RWPE2 (cell line): Measurements from ENCODE around the gene TIMELESS.
"Not testable (repeated sequence)": the region's sequence is repeated elsewhere in the genome, so short reads cannot be mapped to it uniquely, and the experiment has no call there.

ENCODE experiments used
- ATAC-seq: fragments of 200-7000 bp; cut with Tn5 transposase; 3 replicates; pipeline ENCODE4 v1.9.1; 2021; ENCODE audit warnings: low read depth
- DNase-seq: peaks from one replicate; pipeline ENCODE4 v3.0.0-alpha.2; 2020; ENCODE audit warnings: low spot score
- H3K27ac ChIP-seq: fragments of 450-650 bp; 2 replicates; pipeline ENCODE4 v1.5.1; 2017; ENCODE audit warnings: mild to moderate bottlenecking; ENCODE audit not compliant: poor library complexity, severe bottlenecking
- H3K27me3 ChIP-seq: fragments of 250-450 bp; sonication (Bioruptor Pico); 2 replicates; pipeline ENCODE4 v1.5.1; 2021; ENCODE audit warnings: mild to moderate bottlenecking, moderate library complexity; ENCODE audit not compliant: insufficient read depth, poor library complexity, severe bottlenecking
- H3K36me3 ChIP-seq: fragments of 250-450 bp; sonication (Bioruptor Pico); 2 replicates; pipeline ENCODE4 v1.5.1; 2020; ENCODE audit warnings: low read depth, mild to moderate bottlenecking, moderate library complexity
- H3K4me1 ChIP-seq: fragments of 250-450 bp; sonication (Bioruptor Pico); 2 replicates; pipeline ENCODE4 v1.5.1; 2021; ENCODE audit warnings: mild to moderate bottlenecking, moderate library complexity; ENCODE audit not compliant: insufficient read depth, poor library complexity, severe bottlenecking
- H3K4me3 ChIP-seq: fragments of 250-450 bp; sonication (Bioruptor Pico); 2 replicates; pipeline ENCODE4 v1.5.1; 2021; ENCODE audit warnings: mild to moderate bottlenecking, moderate library complexity; ENCODE audit not compliant: severe bottlenecking
- H3K9me3 ChIP-seq: fragments of 250-450 bp; sonication (Bioruptor Pico); 2 replicates; pipeline ENCODE4 v1.5.1; 2021; ENCODE audit warnings: mild to moderate bottlenecking, moderate library complexity; ENCODE audit not compliant: severe bottlenecking
- TF ChIP-seq, protein P1 (sequence below): fragments of 450-650 bp; IDR thresholded peaks from one replicate; pipeline ENCODE4 v1.5.1; 2017; ENCODE audit warnings: mild to moderate bottlenecking, moderate library complexity; ENCODE audit not compliant: poor library complexity, severe bottlenecking

Gene TIMELESS

DNA sequence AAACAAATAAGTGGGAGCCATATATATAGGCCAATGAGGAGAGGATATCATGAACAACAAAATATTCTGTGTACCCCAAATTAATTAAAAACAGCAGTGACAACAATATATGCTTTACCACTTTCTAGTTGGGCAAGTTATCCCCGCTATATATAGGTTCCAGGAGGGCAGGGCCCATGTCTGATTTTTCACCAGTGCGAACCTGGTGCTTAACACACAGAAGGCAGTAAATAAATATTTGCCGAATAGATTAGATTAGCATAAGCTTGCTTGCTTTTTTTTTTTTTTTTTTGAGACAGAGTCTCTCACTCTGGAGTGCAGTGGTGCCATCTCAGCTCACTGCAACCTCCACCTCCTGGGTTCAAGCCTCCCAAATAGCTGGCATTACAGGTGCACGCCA is 8.6 kb upstream of the TIMELESS start:
- Histone ChIP-seq H3K9me3 (no peaks in the 10 kb centered on the region), H3K4me1 (no peaks in the 10 kb centered on the region), H3K4me3 (no peak overlapping the region), H3K36me3 (no peaks in the 10 kb centered on the region), H3K27ac (no peak overlapping the region), H3K27me3 (no peaks in the 10 kb centered on the region)
- TF ChIP-seq, protein P1, sequence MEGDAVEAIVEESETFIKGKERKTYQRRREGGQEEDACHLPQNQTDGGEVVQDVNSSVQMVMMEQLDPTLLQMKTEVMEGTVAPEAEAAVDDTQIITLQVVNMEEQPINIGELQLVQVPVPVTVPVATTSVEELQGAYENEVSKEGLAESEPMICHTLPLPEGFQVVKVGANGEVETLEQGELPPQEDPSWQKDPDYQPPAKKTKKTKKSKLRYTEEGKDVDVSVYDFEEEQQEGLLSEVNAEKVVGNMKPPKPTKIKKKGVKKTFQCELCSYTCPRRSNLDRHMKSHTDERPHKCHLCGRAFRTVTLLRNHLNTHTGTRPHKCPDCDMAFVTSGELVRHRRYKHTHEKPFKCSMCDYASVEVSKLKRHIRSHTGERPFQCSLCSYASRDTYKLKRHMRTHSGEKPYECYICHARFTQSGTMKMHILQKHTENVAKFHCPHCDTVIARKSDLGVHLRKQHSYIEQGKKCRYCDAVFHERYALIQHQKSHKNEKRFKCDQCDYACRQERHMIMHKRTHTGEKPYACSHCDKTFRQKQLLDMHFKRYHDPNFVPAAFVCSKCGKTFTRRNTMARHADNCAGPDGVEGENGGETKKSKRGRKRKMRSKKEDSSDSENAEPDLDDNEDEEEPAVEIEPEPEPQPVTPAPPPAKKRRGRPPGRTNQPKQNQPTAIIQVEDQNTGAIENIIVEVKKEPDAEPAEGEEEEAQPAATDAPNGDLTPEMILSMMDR = no peak
- ATAC-seq = no peak
- no peak for DNase-seq

GRCh38 chr12:56454557-56454956 is 5.3 kb upstream of the TIMELESS start, which contains the start of gene MIP:
MIP (minus strand) TSS chr12:56454657; CDS start chr12:56454613, 44 bp downstream.
- DNase-seq (no peak), ATAC-seq (no peak)
- Histone ChIP-seq H3K27ac (no peak within 1 kb of the TSS), H3K4me1 (no peaks in the 10 kb centered on the region), H3K4me3 (no peak within 1 kb of the TSS), H3K9me3 (no peaks in the 10 kb centered on the region), H3K27me3 (no peaks in the 10 kb centered on the region), H3K36me3 (no peaks in the 10 kb centered on the region)
- TF ChIP-seq, protein P1 = no peak

- Histone ChIP-seq H3K4me3 (no peak overlapping the region), H3K4me1 (peaks cover 5% of the 10 kb centered on the region), H3K36me3 (no peaks in the 10 kb centered on the region), H3K27ac (no peak overlapping the region), H3K27me3 (no peaks in the 10 kb centered on the region), H3K9me3 (no peaks in the 10 kb centered on the region)
- TF ChIP-seq, protein P1 = no peak
- DNase-seq (no peak), ATAC-seq (no peak)
Observed at GRCh38 chr12:56451147-56451546, 1.9 kb upstream of the TIMELESS start.

GRCh38 chr12:56450241-56450640 is 1.0 kb upstream of the TIMELESS start:
- Histone ChIP-seq H3K4me1 (peaks cover 5% of the 10 kb centered on the region), H3K27ac (no peak overlapping the region), H3K9me3 (no peaks in the 10 kb centered on the region), H3K4me3 (no peak overlapping the region), H3K27me3 (no peaks in the 10 kb centered on the region), H3K36me3 (no peaks in the 10 kb centered on the region)
- TF ChIP-seq, protein P1 = no peak
- ATAC-seq (no peak), DNase-seq (no peak)

GRCh38 chr12:56449622-56449984 is 377 bp upstream of the TIMELESS start:
- Histone ChIP-seq H3K9me3 (no peaks in the 10 kb centered on the region), H3K4me3 (peak overlapping the region; percentile 75), H3K36me3 (no peaks in the 10 kb centered on the region), H3K27me3 (no peaks in the 10 kb centered on the region), H3K27ac (peak overlapping the region; percentile 72), H3K4me1 (peaks cover 5% of the 10 kb centered on the region)
- ATAC-seq (no peak), DNase-seq (no peak)
- TF ChIP-seq, protein P1 = no peak

DNA sequence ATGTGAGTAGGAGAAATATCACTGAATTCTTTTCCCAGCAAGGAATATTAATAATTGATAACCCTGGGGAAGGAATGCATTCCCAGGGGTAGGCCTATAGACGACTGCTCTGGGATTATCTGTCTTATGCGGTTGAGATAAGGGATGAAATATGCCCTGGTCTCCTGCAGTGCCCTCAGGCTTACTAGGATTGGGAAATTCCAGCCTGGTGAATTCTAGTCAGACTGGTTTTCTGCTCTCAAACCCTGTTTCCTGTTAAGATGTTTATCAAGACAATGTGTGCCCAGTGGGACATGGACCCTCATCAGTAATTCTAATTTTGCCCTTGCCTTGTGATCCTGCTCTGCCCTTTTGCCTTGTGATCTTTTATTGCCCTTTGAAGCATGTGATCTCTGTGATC is 6.0 kb downstream of the TIMELESS start:
- not testable (repeated sequence) for H3K4me3 ChIP-seq, DNase-seq, H3K27me3 ChIP-seq, H3K27ac ChIP-seq, ATAC-seq, H3K9me3 ChIP-seq, H3K4me1 ChIP-seq, H3K36me3 ChIP-seq
